Lung (tissue), 12 donors: Measurements from ENCODE around the gene KRTAP10-5. TPM values are rescaled to one million over a fixed set of nuclear protein-coding genes. Genes with fewer than 3 reads are reported as not detected.

Source experiments
- ATAC-seq: fragments of 200-7000 bp; cut with Tn5 transposase; one replicate; pipeline ENCODE4 v1.9.1; 2020; ENCODE audit warnings: moderate number of reproducible peaks; ENCODE audit not compliant: insufficient read depth, low FRiP score
- DNase-seq, 3 donors: peaks; one replicate each; pipeline ENCODE4 v3.0.0-alpha.2; 2013 to 2017
- H3K27ac ChIP-seq, 2 donors: one replicate each; pipeline ENCODE4 v1.5.1; 2013; ENCODE audit warnings: mild to moderate bottlenecking in 2 of 2, moderate library complexity in 2 of 2, control low read depth in 1 of 2, inconsistent platforms in 1 of 2, low read depth in 1 of 2, low read length in 1 of 2
- H3K27me3 ChIP-seq, 3 donors: one replicate each; pipeline ENCODE4 v1.5.1; 2013; ENCODE audit warnings: low read length in 2 of 3; ENCODE audit not compliant: control insufficient read depth in 3 of 3, insufficient read depth in 3 of 3
- H3K36me3 ChIP-seq, 4 donors: one replicate each; pipeline ENCODE4 v1.5.1; 2013; ENCODE audit warnings: low read length in 4 of 4, mild to moderate bottlenecking in 1 of 4, moderate library complexity in 1 of 4; ENCODE audit not compliant: control insufficient read depth in 4 of 4, insufficient read depth in 4 of 4
- H3K4me1 ChIP-seq, 5 donors: one replicate each; pipeline ENCODE4 v1.5.1; 2013; ENCODE audit warnings: low read length in 5 of 5, mild to moderate bottlenecking in 2 of 5, moderate library complexity in 1 of 5; ENCODE audit not compliant: control insufficient read depth in 5 of 5, insufficient read depth in 5 of 5
- H3K4me3 ChIP-seq: one replicate; pipeline ENCODE4 v1.5.1; 2013; ENCODE audit warnings: mild to moderate bottlenecking, control low read depth, moderate library complexity
- H3K9ac ChIP-seq, 2 donors: one replicate each; pipeline ENCODE4 v1.5.1; 2013; ENCODE audit warnings: low read length in 2 of 2, control low read depth in 1 of 2; ENCODE audit not compliant: insufficient read depth in 1 of 2
- H3K9me3 ChIP-seq, 4 donors: one replicate each; pipeline ENCODE4 v1.5.1; 2013; ENCODE audit warnings: low read length in 3 of 4, mild to moderate bottlenecking in 1 of 4, moderate library complexity in 1 of 4; ENCODE audit not compliant: control insufficient read depth in 4 of 4, insufficient read depth in 3 of 4
- WGBS, 2 donors: extraction: QIAGEN DNeasy Blood & Tissue Kit; methylation state at CpG; one replicate each; pipeline ENCODE4 v1.1.7; 2013; 5-methylcytosine and 5-hydroxymethylcytosine counted together
- polyA plus RNA-seq, 2 donors: library from polyadenylated mRNA; stranded (reverse); fragments of 200-250 nt; gene quantifications; one replicate each; pipeline ENCODE4 v1.2.1, GENCODE V29; 2013
- total RNA-seq, 2 donors: library from RNA; depleted of rRNA in 1 of 2; stranded (reverse); fragments of >200 nt in 1 of 2; gene quantifications; one replicate each; pipeline ENCODE4 v1.2.1, GENCODE V29; 2014 to 2021
- TF ChIP-seq, protein P1 (sequence below): IDR thresholded peaks from 2 replicates; pipeline ENCODE4 v1.5.1; 2012; ENCODE audit warnings: mild to moderate bottlenecking; ENCODE audit errors: control extremely low read depth, extremely low read depth
- donor health status: control.
- donor health status: control.
- donor health status: Bipolar disorder and iron deficiency.
- donor health status: healthy.
- donor health status: DM: yes; HTN: yes; CAD: no.

The KRTAP10-5 gene
- total and polyA plus RNA-seq, 4 donors, result not detected

DNA sequence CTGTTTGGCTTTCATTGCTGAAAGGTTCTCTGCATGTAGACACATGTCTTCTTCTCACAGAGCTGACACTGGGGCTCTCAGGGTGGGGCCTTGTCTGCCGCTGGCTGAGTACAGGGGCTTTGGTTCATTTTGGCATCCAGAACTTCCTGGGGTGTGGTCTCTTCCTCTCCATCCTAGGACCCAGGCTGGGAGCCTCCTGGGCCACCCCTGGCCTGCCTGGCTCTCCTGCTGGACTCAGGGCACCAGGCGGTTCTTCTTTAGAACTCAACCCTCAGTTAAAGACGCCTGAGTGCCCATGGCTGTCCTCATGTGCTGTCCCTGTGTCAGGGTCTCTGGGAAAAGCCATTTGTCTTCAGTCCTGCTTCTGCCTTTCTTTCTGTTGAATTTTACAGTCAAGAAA lies 5.5 kb upstream of the KRTAP10-5 start:
- WGBS, 2 donors, result 78 to 88% methylated on average over 3 of the region's 3 CpGs
- Histone ChIP-seq H3K4me1 (no peaks in the 10 kb centered on the region), H3K9ac (no peak overlapping the region), H3K36me3 (no peaks in the 10 kb centered on the region), H3K4me3 (no peak overlapping the region), H3K9me3 (peaks cover 0 to 14% (median 1%) of the 10 kb centered on the region in 4 donors), H3K27ac (no peak overlapping the region), H3K27me3 (peaks cover 2 to 6% (median 3%) of the 10 kb centered on the region in 3 donors)
- TF ChIP-seq, protein P1, sequence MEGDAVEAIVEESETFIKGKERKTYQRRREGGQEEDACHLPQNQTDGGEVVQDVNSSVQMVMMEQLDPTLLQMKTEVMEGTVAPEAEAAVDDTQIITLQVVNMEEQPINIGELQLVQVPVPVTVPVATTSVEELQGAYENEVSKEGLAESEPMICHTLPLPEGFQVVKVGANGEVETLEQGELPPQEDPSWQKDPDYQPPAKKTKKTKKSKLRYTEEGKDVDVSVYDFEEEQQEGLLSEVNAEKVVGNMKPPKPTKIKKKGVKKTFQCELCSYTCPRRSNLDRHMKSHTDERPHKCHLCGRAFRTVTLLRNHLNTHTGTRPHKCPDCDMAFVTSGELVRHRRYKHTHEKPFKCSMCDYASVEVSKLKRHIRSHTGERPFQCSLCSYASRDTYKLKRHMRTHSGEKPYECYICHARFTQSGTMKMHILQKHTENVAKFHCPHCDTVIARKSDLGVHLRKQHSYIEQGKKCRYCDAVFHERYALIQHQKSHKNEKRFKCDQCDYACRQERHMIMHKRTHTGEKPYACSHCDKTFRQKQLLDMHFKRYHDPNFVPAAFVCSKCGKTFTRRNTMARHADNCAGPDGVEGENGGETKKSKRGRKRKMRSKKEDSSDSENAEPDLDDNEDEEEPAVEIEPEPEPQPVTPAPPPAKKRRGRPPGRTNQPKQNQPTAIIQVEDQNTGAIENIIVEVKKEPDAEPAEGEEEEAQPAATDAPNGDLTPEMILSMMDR, result no peak
- ATAC-seq (no peak), DNase-seq (no peak)

DNA sequence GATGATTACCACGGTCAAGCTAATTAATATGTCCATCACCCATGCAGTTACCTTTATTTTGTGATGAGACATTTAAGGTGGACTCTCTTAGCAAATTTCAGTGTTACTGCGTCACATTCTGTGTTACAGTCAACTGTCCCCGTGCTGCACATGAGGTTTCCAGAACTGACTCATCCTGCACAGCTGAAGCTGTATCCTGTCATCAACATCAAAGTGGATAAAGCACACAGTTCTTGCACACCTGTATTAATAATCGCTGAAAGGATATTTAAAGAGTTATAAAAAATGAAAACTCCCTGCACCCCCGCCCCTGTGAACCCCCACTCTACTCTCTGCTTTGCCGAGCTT lies 3.4 kb upstream of the KRTAP10-5 start:
- H3K9me3 ChIP-seq, result peaks cover 0 to 26% (median 1%) of the 10 kb centered on the region in 4 donors
- peaks cover 2 to 6% (median 6%) of the 10 kb centered on the region in 3 donors for H3K27me3 ChIP-seq
- H3K27ac ChIP-seq, result no peak overlapping the region
- ATAC-seq (no peak), DNase-seq (no peak)
- no peak overlapping the region for H3K9ac ChIP-seq
- WGBS, 2 donors, result 78 to 81% methylated on average over 6 of the region's 6 CpGs
- no peaks in the 10 kb centered on the region for H3K36me3 ChIP-seq
- H3K4me3 ChIP-seq, result no peak overlapping the region
- no peaks in the 10 kb centered on the region for H3K4me1 ChIP-seq
- TF ChIP-seq, protein P1, result no peak

DNA sequence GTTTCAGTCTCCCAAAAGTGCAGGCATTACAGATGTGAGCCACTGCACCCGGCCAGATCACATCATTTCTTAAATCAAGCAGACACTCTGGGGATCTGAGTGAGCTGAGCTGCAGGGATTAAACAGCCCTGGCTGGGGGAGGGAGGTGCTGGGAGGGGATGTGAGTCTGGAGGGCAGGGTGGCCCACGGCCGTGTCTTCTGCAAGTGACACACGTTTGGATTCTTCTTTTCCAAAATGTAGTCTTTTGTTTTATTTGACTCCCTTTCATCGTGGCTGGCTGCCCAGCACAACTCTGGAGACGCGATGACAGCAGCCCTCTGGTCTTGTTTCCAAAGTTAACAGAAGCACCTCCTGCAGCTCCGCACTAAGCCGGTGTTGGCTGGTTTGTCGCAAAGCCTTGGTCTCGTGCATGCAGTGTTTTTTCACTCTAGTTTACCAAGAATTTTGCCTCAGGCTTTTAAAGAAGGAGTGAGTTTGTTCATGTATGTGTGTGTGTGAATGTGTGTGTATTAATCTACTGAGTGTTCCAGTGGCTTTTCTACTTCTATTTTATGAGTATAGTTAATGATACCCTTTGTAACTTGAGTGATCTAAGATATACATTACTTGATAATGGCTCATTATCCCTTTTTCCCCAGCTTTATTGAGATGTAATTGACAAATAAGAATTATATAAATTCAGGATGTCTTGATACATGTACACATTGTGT lies 2.8 kb upstream of the KRTAP10-5 start:
- Histone ChIP-seq H3K9me3 (peaks cover 0 to 31% (median 1%) of the 10 kb centered on the region in 4 donors), H3K36me3 (no peaks in the 10 kb centered on the region), H3K4me1 (no peaks in the 10 kb centered on the region), H3K4me3 (no peak overlapping the region), H3K9ac (no peak overlapping the region), H3K27ac (no peak overlapping the region), H3K27me3 (peaks cover 2 to 6% (median 6%) of the 10 kb centered on the region in 3 donors)
- TF ChIP-seq, protein P1, result no peak
- peak; percentile 28 to 76 (median 43) for DNase-seq
- no peak for ATAC-seq
- 33 to 47% methylated on average over 11 of the region's 11 CpGs for WGBS, 2 donors
